Left cardiac atrium (tissue), 4 donors: ENCODE results near the gene PTX3. TPM values are rescaled to one million over a fixed set of nuclear protein-coding genes. Genes with fewer than 3 reads are reported as not detected.

ENCODE experiments used
- ATAC-seq, 2 donors: fragments of 200-7000 bp; cut with Tn5 transposase; one replicate each; pipeline ENCODE4 v1.9.1; 2020; ENCODE audit warnings: mild to moderate bottlenecking in 2 of 2, moderate library complexity in 2 of 2
- DNase-seq: peaks from one replicate; pipeline ENCODE4 v3.0.0-alpha.2; 2020
- intact Hi-C, 2 donors: fragments of 100-400 bp; cut with DNase I; formaldehyde crosslinking; loops; one replicate each; pipeline versions ENCODE4 v1.14.1 to v1.15.1; 2022 to 2023
- long read RNA-seq: library from polyadenylated mRNA; unstranded; transcript quantifications from one replicate; pipeline ENCODE4 v2.0.0, GENCODE V29; 2021
- total RNA-seq, 2 donors: library from RNA; stranded (reverse); fragmentation: NEBNext Ultra II Directional; extraction: Animal tissue kit (Norgen Biotek cat#: 25700); gene quantifications; one replicate each; pipeline ENCODE4 v1.2.1, GENCODE V29; 2021
- donor health status: DM: no; HTN: yes; CAD: no.
- donor health status: DM: no; HTN: yes; CAD: no; lungs with severe emphysema.
- donor health status: DM: yes; HTN: yes; CAD: no.
- donor health status: Dilated cardiomyopathy.

PTX3 gene
- total RNA-seq = 10 to 100 TPM in 1 of 2 donors, 1 to 10 TPM in 1; 1.3 to 51.1 TPM
- long read RNA-seq, partial matches to known transcripts = 1 of 4 reads
- long read RNA-seq, other reads (novel, unspliced or antisense) = 2 of 4 reads

DNA sequence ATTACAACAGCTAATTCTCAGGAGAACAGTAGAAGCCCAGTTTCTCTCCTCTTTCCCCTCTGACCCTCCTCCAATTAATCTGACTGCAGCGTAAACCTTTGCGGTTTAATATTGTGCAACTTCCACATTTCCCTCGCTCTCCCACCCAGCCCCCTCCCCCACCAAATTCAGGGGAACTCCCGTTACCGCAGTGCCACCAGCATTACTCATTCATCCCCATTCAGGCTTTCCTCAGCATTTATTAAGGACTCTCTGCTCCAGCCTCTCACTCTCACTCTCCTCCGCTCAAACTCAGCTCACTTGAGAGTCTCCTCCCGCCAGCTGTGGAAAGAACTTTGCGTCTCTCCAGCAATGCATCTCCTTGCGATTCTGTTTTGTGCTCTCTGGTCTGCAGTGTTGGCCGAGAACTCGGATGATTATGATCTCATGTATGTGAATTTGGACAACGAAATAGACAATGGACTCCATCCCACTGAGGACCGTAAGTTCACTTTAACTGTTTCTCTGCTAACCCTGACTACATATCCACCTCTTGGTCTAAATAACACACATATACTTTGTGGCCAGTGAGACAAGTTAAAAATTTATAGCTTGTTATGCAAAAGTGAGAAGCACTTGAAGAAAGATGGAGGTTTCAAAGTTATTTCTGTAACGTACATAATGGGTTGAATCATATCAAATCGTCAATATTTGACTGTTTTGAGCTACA is at the start of gene PTX3:
PTX3 (plus strand) TSS at position 268 of the 709 bp plus-strand sequence; CDS start at position 352, 84 bp downstream.
- peak; percentile 51 for DNase-seq
- peak; percentile 60 to 81 for ATAC-seq
- intact Hi-C loops = no loop called here

DNA sequence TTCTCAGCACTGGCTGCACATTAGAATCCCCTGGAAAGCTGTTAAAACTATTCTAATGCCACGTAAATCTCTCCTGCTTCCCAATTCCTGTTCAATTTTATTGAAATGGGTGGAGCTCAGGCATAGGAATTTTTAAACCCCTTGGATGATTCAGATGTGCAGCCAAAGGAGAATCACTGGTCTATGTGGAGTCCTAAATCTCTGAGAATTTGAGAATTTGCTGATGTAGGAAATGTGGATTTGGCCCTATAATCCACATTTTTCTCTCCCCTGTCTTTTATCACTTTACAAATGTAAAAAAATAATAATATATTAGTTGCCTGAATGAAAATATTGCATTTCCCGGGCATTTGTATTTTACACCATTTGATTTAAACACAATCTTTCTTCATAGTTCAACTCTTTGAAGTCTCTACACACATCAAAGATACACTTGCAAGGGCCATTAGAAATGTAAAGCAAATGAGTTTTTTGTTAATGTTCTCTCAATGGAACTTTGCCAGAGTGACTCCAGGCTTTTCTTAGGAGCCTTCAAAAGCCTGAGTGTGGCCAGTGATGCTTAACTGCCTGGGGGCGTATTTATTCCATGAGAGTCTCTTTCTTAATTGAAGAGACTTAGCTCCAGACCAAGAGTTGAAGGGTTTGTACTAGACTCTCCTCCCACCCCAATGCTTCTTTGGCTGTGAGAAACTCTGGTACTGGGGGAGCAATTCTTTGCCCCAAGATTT is 48.8 kb upstream of the PTX3 start:
- no peak for DNase-seq
- intact Hi-C loops = no loop called here
- ATAC-seq = no peak

DNA sequence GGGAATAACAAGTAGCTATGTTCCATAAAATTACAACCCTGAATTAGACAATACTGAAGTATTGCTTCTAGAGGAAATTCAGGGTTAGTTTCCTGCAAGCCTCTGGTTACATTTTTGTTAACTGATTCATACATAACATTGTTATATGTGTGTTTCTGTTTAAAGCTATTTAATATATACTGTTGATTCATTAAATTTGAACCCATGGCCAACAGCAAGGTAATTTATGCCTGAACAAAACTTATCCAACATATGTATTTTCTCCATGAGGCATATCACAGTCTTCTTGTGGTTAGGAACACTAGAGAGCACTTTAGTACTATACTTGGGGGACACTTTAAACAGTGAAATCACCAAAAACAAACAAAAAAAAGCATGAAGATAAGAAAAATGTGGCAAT is 47.7 kb upstream of the PTX3 start:
- no peak for DNase-seq
- no peak for ATAC-seq
- intact Hi-C loops = no loop called here

DNA sequence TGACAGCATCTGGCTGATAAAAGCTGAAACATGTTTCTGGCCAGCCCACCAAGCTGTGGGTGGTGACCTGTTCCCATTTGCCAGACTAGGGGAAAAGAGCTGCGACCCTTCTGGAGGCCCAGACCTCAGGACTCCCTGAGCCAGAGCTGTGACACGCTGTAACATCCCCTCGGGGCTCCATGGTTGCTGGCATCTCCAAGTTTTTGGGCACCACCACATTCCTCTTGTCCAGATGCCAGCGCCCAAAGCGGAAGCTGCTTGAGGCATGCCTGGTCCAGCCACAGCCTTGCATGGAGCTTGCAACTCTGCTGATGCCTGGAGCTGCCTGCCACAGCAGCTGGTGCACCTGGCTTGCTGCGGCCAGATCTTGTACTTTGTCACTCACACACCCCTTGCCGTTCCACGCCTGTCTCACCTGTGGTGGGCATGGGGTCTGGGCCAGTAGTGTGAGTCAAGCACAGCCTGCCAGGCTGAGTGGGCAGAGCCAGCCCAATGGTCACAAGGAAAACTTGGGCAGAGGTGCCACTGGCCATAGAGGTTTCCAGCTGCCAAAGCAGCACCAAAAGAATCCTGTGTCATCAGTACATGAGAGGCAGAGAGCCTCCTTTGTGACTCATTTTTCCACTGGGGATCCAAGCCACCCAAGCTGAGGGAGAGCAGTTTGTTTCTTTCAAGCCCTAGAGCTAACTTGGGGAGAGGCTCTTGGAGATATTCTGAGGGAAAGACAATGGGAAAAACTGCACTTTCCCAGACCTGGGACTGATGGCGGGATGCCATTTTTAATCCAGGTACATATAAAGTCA is 45.7 kb upstream of the PTX3 start:
- ATAC-seq (no peak), DNase-seq (no peak)
- intact Hi-C loops = no loop called here

DNA sequence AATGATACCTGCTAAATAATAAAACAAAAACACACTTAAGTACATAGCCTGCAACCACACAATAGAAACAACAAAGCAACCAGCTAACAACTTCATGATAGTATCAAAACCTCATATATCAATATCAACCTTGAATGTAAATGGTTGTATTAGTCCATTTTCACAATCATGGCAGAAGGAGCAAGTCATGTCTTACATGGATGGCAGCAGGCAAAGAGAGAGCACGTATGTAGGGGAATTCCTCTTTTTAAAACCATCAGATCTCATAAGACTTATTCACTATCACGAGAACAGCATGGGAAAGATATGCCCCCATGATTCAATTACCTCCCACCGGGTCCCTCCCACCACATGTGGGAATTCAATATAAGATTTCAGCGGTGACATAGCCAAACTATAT is 44.5 kb upstream of the PTX3 start:
- DNase-seq = no peak
- no peak for ATAC-seq
- intact Hi-C loops = no loop called here

DNA sequence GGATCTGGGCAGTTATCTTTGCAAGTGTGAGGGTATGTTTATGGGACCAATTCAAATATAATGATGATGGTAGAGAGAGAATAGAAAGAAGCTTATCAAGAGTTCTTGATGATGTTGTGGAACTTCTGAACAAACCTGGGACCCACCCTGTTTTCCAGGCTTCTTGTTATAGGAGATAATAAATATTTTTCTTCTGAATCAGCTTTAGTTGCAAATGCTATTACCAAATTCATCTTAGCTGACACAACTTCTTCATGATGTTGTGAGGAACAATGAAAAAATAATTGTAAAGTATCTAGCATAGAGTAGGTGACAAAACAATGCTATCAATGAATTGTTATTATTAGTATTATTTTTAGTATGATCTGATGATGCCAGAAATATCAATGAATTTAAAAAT is 43.5 kb upstream of the PTX3 start:
- no peak for DNase-seq
- intact Hi-C loops = no loop called here
- no peak for ATAC-seq

DNA sequence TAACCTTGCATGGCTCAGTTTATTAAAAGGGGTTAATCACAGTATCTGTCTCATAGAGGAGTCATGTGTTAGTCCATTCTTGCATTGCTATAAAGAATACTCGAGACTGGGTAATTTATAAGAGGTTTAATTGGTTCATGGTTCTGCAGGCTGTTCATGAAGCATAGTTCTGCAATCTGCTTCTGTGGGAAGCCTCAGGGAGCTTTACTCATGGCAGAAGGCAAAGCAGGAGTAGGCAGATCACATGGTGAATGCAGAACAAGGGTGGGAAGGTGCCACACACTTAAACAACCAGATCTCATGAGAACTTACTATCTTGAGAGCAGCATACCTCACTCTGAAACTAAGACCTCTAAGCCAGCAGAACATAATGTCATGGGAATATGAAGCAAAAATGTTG is 42.2 kb upstream of the PTX3 start:
- intact Hi-C loops = no loop called here
- ATAC-seq (no peak), DNase-seq (no peak)

DNA sequence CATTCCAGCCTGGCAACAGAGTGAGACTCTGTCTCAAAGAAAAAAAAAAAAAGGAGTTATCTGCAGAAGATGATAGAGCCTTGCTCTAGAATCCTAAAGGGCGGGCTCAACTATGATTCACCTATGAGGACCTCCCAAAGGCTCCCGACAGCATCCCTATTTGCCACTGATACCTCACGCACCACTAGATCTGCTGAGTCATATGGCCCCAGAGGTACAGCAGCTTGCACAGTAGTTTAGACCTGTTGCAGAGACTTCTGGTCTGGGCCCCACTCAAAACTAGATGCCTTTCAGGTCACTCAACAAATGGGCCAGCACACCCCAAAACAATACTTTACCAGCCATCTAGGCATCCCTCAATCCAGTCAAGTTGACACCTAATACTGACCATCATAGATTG is 38.1 kb upstream of the PTX3 start:
- intact Hi-C loops = no loop called here

DNA sequence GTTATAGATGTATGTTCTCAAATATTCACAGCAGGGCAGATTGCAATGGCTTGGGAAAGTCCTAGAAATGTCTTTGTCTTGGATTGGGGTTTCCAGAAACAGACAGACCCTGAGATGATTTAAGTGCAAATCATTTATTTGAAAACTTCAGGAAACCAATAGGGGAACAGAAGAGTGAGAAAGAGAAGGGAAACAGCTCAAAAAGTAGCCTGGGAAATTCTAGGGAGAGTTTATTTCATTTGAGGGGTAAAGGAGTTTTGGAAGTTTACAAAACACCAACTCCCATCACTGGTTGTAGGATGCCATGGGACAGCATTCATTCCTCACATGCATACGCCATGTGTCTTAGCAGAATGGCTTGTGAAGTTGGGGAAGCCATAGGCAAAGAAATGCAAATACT is 32.3 kb upstream of the PTX3 start:
- ATAC-seq = no peak
- intact Hi-C loops = no loop called here
- no peak for DNase-seq

More for the DNA sequence above, 38.1 kb upstream of the PTX3 start:
- DNase-seq = no peak
- no peak for ATAC-seq

DNA sequence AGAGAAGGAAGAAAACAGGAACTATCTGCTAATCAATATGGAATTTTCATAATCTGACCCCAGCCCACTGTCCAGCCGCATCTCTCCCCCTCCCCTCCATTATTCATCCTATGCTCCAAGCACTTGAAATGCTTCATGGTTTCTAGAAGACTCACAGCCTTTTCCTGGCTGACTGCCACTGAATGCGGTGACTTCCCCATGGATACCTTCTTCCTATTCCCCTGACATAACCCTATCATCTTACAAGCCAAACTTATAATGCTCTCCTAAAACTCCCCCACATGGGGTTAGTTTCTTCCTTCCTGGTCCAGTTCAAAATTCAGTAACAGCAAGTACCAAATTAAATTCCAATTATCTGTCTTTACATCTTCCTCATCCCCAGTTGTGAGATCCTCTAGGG is 31.2 kb upstream of the PTX3 start:
- DNase-seq = no peak
- intact Hi-C loops = no loop called here
- no peak for ATAC-seq

DNA sequence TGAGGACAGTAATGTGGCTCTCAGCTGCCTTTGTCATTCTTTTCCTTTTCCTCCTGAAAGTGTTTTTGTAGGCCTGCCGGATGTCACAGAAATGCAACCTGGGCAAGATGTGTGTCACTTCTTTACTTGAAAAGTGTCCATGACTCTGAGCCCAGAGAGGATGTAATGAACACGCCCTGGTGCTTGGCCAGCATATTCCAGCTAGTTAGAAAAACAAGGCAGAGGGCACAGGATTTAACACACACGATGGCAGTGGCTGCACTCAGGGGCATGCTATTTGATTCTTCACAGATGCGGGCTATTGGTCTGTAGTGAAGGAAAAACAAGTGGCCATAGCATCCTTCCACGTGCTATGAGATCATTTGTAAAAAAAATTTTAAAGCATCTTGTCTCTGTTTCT is 30.3 kb upstream of the PTX3 start:
- ATAC-seq (no peak), DNase-seq (no peak)
- intact Hi-C loops = no loop called here

DNA sequence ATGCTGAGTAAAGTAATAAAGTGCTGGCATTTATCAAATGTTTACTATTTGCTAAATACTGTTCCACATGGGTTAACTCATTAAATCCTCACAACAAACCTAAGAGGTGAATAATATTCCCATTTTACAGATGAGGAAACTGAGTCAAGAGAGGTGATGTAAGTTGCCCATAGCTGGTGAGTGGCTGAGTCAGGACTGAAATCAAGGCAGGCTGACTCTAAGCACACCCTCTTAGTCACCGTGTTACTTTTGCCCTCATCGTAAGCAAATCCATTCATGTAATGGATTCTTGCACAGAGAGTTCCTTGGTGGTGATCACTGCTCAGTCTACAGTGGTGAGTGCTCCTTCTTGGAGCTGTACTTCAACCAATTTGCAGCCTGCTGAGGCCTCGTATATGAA is 28.9 kb upstream of the PTX3 start:
- DNase-seq (no peak), ATAC-seq (no peak)
- intact Hi-C loops = no loop called here

DNA sequence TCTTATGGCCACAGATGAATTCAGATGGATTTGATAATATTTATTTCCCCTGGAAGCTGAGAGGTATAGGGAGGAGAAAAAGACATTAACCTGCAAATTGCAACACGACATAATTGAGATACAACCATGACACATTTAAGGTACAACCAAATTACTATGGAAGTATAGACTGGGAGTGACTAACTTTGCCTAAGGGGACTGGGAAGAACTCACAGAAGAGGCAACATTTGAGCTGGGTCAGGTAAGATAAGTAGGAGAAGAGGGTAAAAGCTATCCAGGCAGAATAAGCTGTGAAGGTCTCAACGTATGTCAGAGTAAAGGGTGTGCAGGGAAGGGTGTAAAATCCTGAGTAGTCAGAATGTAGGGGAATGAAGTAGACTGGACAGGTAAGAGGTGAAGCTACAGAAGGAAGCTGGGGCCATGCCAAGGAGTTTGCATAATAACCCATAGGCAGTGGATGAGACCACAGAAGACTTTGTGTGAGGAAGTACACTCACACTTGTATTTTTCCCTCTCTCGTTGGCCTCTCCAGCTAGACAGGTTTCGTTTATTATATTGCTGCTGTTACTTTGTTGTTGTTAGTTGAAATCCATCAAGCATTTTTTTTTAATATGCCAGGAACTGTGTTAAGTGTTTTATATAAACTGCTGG is 28.0 kb upstream of the PTX3 start:
- ATAC-seq (no peak), DNase-seq (no peak)
- intact Hi-C loops = no loop called here

DNA sequence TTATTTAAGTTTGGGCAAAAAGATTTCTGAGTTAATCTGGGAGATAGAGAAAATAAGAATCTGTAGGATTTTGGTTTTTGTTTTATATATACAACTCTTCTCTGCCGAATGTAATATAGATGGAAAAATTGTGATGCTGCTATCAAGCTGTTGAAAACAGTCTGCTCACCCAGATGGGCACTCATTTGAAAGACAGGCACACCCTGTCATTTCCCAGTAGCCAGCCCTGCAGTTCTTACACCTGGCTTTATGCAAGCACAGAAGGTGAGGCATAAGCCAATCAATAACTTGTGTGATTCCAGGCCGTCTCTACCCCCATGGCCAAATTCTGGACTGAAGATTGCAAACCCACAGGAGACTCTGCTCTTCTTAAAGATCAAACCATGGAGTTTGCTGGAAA is 27.1 kb upstream of the PTX3 start:
- DNase-seq = no peak
- intact Hi-C loops = no loop called here
- ATAC-seq = no peak

DNA sequence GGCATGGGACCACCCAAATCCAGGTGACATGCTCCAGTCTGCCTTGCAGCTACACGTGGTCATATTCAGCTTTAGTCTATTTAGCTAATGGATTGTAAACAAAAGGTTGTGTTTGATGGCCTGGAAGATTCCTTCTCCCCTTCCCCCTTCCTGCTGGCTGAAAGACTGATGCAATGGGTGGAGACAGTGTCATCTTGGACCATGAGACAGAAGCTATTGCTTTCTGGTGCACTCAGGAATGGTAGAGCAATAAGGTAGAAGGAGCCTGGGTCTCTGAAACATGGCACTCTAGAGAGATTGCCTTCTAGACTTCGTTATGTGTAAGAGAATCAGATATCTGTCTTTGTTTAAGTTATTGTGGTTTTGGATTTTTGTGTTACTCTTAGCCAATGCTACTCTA is 25.7 kb upstream of the PTX3 start:
- DNase-seq (no peak), ATAC-seq (no peak)
- intact Hi-C loops = no loop called here

DNA sequence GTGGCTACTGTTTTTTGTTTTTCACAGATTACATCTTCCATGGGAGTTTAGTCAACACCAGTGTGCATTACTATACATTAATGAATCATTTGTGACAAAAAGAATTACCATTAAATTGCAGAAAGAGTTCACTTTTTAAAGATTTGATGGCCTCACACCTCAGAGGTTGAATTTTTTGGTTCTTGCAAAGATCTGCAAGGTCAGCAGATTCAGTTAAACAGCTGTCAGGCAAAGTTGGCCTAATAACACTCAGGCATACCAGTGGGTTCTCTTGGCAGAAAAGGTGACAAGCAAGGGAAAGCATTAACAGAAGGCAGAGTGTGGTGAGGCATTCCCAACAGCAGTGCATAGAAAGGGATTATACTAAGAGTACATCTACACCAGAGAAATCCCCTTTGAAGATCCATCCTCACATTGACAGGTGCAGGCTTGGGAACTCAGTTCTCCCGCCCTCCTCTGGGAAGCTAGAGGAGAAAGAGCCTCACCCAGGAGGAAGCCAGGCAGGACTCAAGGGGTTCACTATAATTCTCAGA is 24.3 kb upstream of the PTX3 start:
- intact Hi-C loops = no loop called here
- DNase-seq = no peak
- ATAC-seq = no peak

DNA sequence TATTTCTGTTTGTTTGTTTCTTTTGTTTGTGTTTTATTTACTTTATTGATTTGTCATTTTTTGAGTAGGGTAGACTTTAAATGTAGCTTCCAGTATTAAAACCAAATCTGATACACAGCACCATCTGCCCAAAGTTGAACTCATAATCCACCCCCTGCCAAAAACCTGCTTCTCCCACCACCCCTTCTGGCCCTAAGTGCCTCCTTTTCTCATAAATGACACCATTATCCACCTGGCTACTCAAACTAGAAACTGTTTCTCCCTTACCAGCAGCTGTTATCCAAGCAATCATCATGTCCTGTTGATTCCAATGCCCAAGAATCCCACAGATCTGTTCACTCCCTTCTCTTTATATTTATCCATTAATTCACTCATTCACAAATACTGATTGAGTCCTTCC is 21.8 kb upstream of the PTX3 start:
- ATAC-seq (no peak), DNase-seq (no peak)
- intact Hi-C loops = no loop called here

DNA sequence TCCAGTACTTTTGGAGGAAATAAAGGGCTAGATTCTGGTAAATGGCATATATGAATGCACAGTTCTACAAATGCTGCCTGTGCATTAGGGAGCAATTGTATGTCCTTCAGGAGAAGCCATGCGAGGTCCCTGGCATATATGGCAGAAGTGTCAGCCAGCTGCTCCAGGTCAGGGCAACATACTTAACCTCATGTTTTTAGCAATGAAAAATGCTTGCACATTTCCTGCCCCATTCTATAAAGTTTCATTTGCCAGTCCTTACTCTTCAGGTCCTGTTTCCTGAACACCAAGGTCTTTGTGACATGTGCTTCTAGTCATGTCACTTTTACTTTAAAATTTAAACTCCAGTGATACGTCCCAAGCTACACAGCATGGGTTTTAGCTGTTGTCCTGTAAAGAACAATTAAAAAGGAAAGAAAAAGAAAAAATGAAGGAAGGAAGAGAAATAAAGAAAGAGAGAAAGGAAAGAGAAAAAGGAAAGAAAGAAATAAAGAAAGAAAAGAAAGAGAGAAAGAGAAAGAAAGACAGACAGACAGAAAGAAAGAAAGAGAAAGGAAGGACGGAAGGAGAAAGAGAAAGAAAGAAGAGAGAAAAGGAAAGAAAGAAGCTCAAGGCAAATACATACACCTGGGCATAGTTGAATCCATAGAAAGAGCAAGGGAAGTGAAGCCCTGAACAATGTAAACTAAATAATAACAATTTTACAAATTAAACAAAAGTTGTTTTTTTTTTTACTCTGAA is 20.1 kb upstream of the PTX3 start:
- no peak for ATAC-seq
- intact Hi-C loops = no loop called here

DNA sequence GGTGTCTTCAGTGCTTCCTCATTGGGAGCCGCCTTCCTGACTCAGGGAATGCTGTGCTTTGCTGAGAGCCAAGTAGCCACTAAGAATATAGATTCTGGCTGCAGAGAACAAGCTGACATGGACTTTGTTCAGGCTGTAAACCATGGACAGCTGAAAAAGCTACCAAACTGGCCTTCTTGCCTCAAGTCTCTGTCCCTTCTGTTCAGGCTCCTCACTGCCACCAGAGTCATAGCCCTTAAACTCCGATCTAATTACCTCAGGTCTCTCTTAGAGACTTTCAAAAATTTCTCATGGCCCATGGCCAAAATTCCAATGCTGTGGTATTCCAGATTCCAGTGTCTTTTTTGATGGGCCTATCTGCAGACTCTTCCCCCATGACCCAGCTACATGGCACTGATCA is 19.4 kb upstream of the PTX3 start:
- intact Hi-C loops = no loop called here
- no peak for ATAC-seq
- no peak for DNase-seq

More for the DNA sequence above, 20.1 kb upstream of the PTX3 start:
- DNase-seq = no peak
